Upper lobe of right lung (tissue), 1 donor: Measurements from ENCODE around the gene TNFRSF11A. TPM values are rescaled to one million over a fixed set of nuclear protein-coding genes. Genes with fewer than 3 reads are reported as not detected.
A peak's percentile ranks its signal among the peaks of the same experiment; 100 is the strongest.

Experiments used
- ATAC-seq: fragments of 200-7000 bp; cut with Tn5 transposase; one replicate; pipeline ENCODE4 v1.9.1; 2020; ENCODE audit warnings: mild to moderate bottlenecking, moderate library complexity
- DNase-seq: peaks from one replicate; pipeline ENCODE4 v3.0.0-alpha.2; 2020
- H3K27ac ChIP-seq: fragments of 200-600 bp; one replicate; pipeline ENCODE4 v1.8.0; 2022
- H3K27me3 ChIP-seq: fragments of 200-600 bp; one replicate; pipeline ENCODE4 v1.8.0; 2022; ENCODE audit warnings: mild to moderate bottlenecking
- H3K36me3 ChIP-seq: fragments of 200-600 bp; one replicate; pipeline ENCODE4 v1.8.0; 2022
- H3K4me1 ChIP-seq: fragments of 200-600 bp; one replicate; pipeline ENCODE4 v1.8.0; 2022
- H3K4me3 ChIP-seq: fragments of 200-600 bp; one replicate; pipeline ENCODE4 v1.8.0; 2022; ENCODE audit warnings: mild to moderate bottlenecking
- H3K9me3 ChIP-seq: fragments of 200-600 bp; one replicate; pipeline ENCODE4 v1.8.0; 2022
- intact Hi-C: fragments of 100-400 bp; cut with DNase I; formaldehyde crosslinking; loops from one replicate; pipeline ENCODE4 v1.11.0; 2022
- total RNA-seq: library from RNA; stranded (reverse); fragmentation: NEBNext Ultra II Directional; extraction: Animal tissue kit (Norgen Biotek cat#: 25700); gene quantifications from one replicate; pipeline ENCODE4 v1.2.1, GENCODE V29; 2021
- TF ChIP-seq, protein P1 (sequence below): fragments of 200-600 bp; IDR thresholded peaks from one replicate; pipeline ENCODE4 v1.8.0; 2022; ENCODE audit warnings: antibody characterized with exemption
- donor health status: DM: no; HTN: yes; CAD: no; lungs with severe emphysema.

Gene TNFRSF11A
- total RNA-seq, 1 donor from 2014 or later, result 2.5 TPM

DNA sequence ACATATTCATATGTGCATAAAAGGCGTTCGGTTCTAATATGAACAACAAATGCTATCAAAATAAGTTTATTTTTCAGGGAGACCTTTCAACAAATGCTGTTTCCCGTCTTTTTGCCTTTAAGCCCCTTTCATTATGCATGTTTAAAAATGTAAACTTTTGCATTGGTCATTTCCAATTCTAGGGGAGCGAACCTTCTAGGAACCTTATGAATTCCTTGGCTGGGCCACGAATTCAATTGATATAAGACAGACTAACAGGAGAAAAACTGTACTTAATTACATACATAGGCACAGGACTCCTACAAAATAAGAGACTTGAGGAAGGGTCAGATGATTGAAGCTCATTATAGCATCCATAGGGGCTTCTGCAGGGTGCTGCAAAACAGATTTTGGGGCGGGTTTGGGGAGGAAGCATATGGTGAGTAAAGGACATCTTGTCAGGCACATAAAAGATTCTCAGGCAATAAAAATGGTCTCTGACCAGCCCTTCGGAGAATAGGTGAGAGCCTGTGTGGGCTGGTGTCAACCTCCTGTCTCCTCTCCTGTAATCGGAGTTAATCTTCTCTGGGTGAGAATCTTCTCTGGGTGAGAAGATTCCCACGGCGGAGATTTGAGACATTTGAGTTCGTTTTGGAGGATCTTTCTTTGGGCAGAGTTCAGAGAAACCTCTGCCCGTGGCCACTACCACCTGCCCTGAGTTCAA, 1.7 kb downstream of the TNFRSF11A start:
- H3K27me3 ChIP-seq, result peaks cover 45% of the 10 kb centered on the region
- H3K4me1 ChIP-seq, result peaks cover 42% of the 10 kb centered on the region
- ATAC-seq (no peak), DNase-seq (no peak)
- peak overlapping the region; percentile 57 for H3K4me3 ChIP-seq
- intact Hi-C loops, result no loop called here
- H3K27ac ChIP-seq, result no peak overlapping the region
- H3K36me3 ChIP-seq, result no peaks in the 10 kb centered on the region
- TF ChIP-seq, protein P1, sequence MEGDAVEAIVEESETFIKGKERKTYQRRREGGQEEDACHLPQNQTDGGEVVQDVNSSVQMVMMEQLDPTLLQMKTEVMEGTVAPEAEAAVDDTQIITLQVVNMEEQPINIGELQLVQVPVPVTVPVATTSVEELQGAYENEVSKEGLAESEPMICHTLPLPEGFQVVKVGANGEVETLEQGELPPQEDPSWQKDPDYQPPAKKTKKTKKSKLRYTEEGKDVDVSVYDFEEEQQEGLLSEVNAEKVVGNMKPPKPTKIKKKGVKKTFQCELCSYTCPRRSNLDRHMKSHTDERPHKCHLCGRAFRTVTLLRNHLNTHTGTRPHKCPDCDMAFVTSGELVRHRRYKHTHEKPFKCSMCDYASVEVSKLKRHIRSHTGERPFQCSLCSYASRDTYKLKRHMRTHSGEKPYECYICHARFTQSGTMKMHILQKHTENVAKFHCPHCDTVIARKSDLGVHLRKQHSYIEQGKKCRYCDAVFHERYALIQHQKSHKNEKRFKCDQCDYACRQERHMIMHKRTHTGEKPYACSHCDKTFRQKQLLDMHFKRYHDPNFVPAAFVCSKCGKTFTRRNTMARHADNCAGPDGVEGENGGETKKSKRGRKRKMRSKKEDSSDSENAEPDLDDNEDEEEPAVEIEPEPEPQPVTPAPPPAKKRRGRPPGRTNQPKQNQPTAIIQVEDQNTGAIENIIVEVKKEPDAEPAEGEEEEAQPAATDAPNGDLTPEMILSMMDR, result no peak
- H3K9me3 ChIP-seq, result no peaks in the 10 kb centered on the region

DNA sequence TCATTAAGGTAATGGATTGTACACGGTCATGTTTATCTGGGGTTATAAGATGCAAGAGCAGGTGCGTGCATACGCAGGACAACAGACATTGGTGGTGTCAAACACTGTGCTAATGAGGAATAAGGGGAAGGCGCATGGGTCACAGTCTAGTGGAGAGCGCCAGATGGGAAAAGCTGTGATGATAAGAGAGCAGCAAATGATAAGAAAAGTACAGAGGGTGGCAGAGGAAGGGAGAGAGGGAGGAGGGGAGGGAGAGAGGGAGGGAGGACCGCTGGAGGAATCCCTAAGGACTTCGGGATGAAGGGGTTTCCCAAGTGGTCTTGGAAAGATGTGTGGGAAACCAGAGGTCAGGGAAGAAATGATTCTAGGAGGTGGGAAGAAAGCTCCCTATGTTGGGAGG, 2.9 kb downstream of the TNFRSF11A start:
- no peak for ATAC-seq
- Histone ChIP-seq H3K27me3 (peaks cover 45% of the 10 kb centered on the region), H3K4me1 (peaks cover 42% of the 10 kb centered on the region), H3K27ac (no peak overlapping the region), H3K4me3 (no peak overlapping the region), H3K36me3 (no peaks in the 10 kb centered on the region), H3K9me3 (no peaks in the 10 kb centered on the region)
- no peak for DNase-seq
- intact Hi-C loops, result no loop called here
- TF ChIP-seq, protein P1, result no peak

DNA sequence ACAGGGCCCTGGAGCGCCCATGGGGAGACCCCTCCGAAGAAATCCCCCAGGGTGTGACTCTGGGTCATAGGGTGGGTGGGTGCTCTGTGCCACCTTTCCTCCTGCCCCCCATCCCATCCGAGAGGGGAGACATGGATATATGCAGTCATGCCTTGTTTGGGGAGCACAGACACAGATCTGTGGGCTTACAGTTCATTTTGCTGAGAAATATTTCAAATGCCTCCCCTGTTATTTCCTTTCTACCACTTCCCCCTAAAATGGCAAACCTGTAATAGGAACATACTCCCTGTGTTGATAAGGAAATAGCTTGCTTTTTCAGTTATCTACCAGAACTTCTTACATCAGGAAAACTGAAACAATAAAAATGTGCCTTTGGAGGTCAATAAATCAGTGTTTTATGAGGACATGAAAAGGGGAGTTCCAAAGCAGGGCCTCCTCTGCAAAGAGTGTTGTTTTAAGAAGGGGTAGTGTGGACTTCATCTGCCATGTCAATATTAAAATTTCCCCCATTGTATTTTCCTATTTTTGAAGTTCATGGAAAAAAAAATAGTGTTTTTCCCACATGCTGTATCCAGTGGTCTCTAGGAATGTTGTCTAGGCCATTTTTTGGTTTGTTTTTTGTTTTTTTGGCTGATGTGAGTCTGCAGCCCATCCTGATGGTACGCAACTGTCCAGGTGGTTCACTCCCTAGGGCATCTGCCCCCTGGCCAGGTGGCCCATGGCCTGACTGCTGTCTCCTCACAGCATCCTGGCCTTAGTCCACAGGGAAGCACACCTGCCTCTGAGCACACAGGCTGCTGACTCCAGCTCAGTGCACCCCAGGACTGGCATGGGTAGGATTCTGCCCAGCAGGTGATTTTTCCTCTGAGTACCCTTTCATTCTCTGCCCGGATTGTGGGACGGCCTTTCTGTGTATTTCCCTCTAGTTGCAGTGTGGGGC, 3.7 kb downstream of the TNFRSF11A start:
- no peaks in the 10 kb centered on the region for H3K36me3 ChIP-seq
- H3K9me3 ChIP-seq, result no peaks in the 10 kb centered on the region
- DNase-seq (no peak), ATAC-seq (no peak)
- intact Hi-C loops, result no loop called here
- peaks cover 42% of the 10 kb centered on the region for H3K4me1 ChIP-seq
- no peak overlapping the region for H3K27ac ChIP-seq
- peaks cover 45% of the 10 kb centered on the region for H3K27me3 ChIP-seq
- no peak overlapping the region for H3K4me3 ChIP-seq
- TF ChIP-seq, protein P1, result no peak

DNA sequence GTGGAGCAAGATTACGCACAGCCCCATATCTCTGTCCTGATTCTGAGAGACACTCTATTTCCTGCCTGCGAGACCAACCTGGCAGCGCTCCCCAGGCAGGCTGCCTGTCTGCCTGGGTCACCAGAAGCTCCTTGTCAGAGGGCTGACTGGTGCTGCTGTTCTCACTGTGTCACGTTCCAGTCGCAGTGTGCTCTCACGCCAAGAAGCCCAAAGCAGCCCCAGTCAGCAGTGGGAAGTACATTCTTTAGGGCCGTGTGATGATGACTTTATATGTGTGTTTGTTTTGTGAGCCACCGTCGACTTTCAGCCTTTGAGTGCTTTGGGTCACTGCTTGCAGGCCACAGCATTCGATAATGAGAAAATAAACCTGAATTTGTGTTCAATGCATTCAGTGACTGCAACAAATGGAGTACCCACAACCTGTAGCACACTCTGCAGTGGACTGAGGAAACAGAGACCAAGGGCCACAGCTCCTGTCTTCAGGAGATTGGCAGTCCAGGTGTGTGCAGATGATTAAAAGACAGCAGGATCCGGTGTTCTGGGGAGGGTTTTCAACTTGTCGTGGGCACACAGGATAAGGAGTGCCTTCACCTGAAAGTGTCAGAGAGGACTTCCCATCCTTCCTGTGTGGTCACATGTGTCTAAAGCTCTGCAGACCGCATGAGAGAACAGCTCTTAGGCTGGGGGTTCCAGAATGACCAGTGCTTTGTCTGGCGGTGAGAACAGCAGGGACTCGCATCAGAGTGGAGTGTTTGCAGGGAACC, 4.8 kb downstream of the TNFRSF11A start:
- H3K4me1 ChIP-seq, result peaks cover 35% of the 10 kb centered on the region
- peak; percentile 44 for ATAC-seq
- H3K36me3 ChIP-seq, result no peaks in the 10 kb centered on the region
- intact Hi-C loops, result no loop called here
- no peak overlapping the region for H3K27ac ChIP-seq
- TF ChIP-seq, protein P1, result no peak
- DNase-seq, result no peak
- H3K9me3 ChIP-seq, result no peaks in the 10 kb centered on the region
- H3K27me3 ChIP-seq, result peaks cover 45% of the 10 kb centered on the region
- H3K4me3 ChIP-seq, result no peak overlapping the region

DNA sequence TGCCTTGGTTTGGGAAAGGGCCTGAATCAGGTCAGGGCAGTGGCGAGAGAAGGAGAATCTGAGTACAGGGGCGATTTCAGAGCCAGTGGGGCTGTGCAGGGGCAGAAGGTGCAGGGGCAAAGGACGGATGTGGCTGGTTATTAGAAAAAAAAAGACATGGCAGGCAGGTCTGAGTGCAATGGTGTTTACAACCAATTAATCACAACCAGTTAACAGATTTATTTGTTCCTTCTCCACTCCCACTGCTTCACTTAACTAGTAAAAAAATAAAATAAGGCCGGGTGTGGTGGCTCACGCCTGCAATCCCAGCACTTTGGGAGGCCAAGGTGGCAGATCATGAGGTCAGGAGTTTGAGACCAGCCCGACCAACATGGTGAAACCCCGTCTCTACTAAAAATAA, 5.5 kb downstream of the TNFRSF11A start:
- Histone ChIP-seq H3K4me1 (peaks cover 32% of the 10 kb centered on the region), H3K4me3 (no peak overlapping the region), H3K27me3 (peaks cover 44% of the 10 kb centered on the region), H3K9me3 (no peaks in the 10 kb centered on the region), H3K36me3 (no peaks in the 10 kb centered on the region), H3K27ac (no peak overlapping the region)
- DNase-seq, result no peak
- TF ChIP-seq, protein P1, result no peak
- ATAC-seq, result no peak
- intact Hi-C loops, result no loop called here
